Inflammatory macrophage (primary cell): ENCODE results near the gene TMEM212.

Source experiments
- DNase-seq, 2 donors: peaks; one replicate each; pipeline ENCODE4 v3.0.0-alpha.2; 2020 to 2022
- total RNA-seq, 18 experiments: gene quantifications; one replicate each; lab custom pipeline; 2026; ENCODE audit warnings: mixed read lengths in 6 of 18, inconsistent platforms in 2 of 18; lab: John Stamatoyannopoulos, UW

Gene TMEM212
- 0 to 0.16 (median 0) reads per million in 18 experiments for total RNA-seq

- no peak for DNase-seq
Observed at GRCh38 chr3:171842864-171843518, at the start of gene TMEM212. Gene TMEM212 (plus strand): TSS chr3:171843349. CDS start chr3:171843384, 35 bp downstream.

- no peak for DNase-seq
Observed at GRCh38 chr3:171796625-171797264, 46.4 kb upstream of the TMEM212 start.

GRCh38 chr3:171797265-171797679 is 45.9 kb upstream of the TMEM212 start:
- DNase-seq = no peak

- DNase-seq = no peak
Observed at GRCh38 chr3:171797873-171798272, 45.3 kb upstream of the TMEM212 start.

GRCh38 chr3:171799501-171799900 is 43.6 kb upstream of the TMEM212 start:
- DNase-seq = no peak

DNA sequence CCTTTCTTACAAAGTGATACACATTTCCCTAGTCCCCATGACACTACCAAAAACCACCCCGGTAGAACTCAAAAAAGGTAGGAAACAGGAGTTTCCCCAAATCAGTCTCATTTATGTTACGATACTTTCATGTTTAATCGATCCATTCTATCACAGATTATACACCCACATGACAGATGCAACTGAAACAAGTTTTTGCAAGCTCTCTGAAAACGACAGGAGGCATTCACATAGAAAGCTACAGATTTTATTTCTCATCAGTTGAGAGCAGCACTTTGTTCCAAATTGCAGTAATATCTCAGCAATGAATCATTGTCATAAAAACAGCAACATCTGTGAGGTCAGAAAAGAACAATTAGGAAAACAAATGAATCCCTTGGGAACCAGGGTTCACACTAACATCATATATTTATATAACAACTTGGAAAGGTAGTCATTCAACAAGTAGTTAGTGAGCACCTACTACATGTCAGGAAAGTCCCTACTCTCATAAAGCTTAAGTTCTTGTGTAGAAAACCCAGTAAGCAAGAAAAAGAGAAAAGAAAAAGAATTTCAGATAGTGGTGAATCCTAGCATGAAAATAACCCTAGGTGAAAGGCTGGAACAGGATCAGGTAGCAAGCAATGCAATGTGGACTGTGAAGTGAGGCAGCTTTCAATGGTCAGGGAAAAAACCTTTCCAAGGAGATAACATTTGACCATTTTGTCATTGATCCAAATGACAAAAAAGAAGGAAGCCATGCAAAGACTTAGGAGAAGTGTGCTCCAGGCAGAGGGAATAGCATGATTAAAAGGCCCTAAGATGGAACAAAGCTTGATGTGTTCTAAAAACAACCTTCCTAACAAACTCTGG is 41.2 kb upstream of the TMEM212 start:
- no peak for DNase-seq

DNA sequence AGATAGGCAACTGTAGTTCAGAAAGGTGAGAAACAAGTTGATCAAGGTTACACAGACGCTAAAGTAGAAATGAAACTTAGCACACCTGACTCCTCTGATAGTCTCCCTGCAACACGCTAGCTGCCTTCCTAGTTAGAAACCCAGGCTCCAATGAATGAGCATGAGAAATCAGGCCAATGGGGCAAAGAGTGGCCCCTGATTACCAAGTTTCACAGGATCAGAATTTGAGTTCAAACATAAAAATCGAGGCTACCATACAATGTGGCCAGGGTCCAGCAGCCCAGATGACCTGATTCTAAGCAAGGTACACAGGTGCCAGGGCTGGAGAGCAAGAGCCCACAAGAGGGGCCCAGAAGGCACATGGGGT is 40.6 kb upstream of the TMEM212 start:
- no peak for DNase-seq

DNA sequence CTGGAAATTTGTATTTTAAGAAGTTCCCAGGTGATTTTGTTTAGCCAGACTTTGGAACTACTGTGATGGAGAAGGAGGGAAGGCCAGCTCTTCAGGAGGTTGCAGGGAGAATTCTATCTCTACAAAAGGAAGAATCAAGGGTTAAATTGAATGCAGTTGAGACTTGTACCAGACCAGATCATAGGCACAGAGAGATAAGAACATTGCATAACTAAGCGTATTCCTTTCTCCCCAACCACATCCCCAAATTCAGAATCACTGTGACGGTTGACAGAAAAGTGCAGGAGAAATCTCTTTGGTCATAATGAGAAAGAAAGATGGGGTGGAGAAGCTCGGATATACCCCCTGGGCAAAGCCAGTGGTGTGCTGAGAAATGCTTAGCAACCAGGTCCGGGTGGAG is 40.1 kb upstream of the TMEM212 start:
- DNase-seq = no peak

GRCh38 chr3:171804618-171805389 is 38.3 kb upstream of the TMEM212 start:
- no peak for DNase-seq

- DNase-seq = no peak
Observed at GRCh38 chr3:171805687-171806086, 37.5 kb upstream of the TMEM212 start.

DNA sequence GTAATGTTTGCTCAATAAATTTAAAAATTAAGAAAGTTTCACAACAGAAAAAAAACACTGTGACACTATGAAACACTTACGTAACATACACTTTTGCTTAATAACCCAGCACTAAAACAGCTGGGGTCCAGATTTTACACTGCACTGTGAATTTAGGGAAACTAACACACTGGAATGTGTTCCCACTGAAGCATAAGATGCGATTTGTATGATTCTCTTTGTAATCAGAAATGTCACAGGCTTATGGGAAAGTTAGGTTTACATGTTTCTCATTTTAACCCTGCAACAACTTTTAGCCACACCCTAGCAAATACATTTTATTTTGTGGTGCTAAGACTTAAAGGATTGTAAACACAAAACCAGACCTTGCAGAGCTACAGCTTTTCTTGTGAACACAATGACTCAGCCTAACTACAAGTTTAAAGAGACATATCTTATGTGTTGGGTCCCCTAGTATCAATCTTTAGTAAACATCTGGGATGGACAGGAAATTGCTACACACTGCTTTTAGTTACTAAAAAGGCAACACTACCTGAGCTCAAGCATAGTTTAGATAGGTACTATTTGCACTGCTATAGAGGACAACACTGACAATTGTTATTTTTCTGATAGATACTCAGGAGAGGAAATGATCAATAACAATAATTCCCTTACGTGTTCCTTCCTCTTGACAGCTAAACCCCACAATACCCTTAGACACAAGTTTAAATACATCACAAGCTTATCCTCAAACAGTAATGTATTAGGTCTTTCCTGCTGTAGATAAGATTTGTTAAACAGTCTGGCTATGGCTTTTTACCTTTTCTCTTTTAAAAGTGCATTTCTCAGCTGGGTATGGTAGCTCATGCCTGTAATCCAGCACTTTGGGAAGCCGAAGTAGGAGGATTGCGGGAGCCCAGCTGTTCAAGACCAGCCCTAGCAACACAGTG is 36.7 kb upstream of the TMEM212 start:
- peak; percentile 30 to 76 for DNase-seq

DNA sequence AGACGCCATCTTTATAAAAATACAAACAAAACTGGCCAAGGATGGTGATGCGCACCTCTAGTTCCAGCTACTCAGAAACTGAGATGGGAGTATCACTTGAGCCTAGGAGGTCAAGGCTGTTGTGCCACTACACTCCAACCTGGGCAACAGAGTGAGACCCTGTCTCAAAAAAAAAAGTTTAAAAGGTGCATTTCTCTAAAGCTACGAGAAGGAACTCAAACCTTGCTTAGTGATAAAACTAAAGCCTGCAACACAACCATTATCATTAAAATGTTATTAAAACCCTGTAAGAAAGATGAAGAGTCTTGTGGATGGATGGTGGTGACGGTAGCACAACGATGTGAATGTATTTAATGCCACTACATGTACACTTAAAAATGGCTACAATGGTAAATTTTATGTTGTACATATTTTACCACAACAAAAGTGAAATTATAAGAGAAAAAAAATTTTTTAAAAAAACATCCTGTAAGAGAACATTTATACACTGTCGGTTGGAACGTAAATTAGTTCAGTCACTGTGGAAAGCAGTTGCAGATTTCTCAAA is 35.9 kb upstream of the TMEM212 start:
- DNase-seq = no peak

GRCh38 chr3:171807806-171808205 is 35.3 kb upstream of the TMEM212 start:
- no peak for DNase-seq

- peak in 1 of 2 donors; percentile 71 for DNase-seq
Observed at GRCh38 chr3:171809611-171809860, 33.6 kb upstream of the TMEM212 start.

GRCh38 chr3:171809861-171810628 is 33.1 kb upstream of the TMEM212 start, which contains the start of gene PLD1:
Gene PLD1 (minus strand): TSS chr3:171810483. CDS start chr3:171738051, 72,432 bp downstream.
- DNase-seq = peak; percentile 75 to 84

GRCh38 chr3:171810629-171811294 is 32.4 kb upstream of the TMEM212 start:
- no peak for DNase-seq

DNA sequence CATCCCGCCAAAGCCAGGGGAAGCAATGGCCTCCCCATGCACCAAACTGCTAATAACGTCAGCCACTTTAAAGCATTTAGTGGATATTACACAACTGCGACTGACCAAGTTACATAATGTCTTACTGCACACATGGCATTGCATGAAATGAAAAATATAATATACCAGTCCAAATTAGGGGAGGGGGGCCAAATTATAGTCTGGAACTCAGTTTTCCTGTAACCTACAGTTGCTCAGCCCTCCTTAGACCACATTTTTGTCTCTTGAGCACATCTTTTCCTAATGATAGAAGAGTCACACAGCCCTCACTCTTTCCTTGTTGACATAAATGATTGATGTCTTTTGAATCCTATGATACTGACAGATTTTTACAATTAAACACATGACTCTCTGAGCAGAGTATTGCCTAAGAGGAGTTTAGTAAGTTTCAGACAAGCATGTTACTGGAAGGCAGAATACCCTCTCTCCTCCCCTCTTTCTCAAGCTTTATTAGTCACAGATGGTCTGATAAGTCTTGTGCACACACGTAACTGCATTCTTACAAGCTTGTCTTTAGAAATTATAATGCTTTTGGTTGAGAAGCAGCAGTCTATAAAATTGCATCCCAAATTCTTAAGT is 31.7 kb upstream of the TMEM212 start:
- DNase-seq = peak; percentile 74 to 92

- no peak for DNase-seq
Observed at GRCh38 chr3:171811913-171812335, 31.2 kb upstream of the TMEM212 start.

DNA sequence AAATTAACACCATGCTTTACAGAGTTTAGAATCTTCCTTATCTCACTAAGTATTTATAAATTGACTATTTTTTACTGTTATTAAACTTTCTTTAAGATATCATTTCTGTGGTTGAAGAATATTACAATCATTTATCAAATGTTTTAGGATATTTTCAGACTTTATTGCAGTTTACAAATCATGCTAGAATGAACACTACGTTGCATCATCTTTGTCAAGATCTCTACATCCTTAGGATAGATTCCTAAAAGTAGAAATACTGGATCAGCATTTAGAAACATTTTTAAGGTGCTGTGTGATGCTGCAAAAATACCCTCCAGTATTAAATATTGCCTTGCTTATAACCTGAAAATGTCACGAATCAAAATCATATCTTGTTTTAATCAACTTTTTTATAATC is 30.3 kb upstream of the TMEM212 start:
- DNase-seq = no peak
